ENCODE results near the gene ADGRG6.

ADGRG6 gene

DNA sequence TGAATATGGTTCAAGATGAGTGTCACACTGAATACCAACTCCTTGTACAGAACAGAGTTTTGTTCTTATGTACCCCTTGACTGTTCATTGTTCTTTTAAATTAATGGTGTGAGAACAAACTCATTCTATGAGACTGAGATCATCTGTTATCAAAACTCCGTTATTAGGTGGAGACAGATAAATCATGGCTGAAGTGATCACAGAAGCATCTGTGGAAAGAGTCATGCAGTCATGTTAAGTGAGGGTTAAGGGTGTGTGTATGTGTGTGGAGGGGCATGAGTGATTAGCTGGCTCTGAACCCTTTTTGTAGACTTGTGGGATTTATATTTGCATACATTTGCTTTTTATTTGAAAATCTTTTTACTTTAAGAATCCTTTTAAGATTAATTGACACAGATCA, 24.7 kb downstream of the ADGRG6 start:
- Histone ChIP-seq H2AFZ (ENCODE audit: low read length) (no peak overlapping the region), H3K4me2 (ENCODE audit: low read depth, low read length) (no peak overlapping the region), H3K27me3 (replicated peaks; ENCODE audit: insufficient read depth, low read length) (no peaks in the 10 kb centered on the region), H4K20me1 (ENCODE audit: insufficient read depth, low read length) (no peaks in the 10 kb centered on the region), H3K9me3 (replicated peaks; ENCODE audit: insufficient read depth, low read length) (no peaks in the 10 kb centered on the region), H3K9ac (ENCODE audit: low read length) (no peak overlapping the region), H3K4me1 (ENCODE audit: low read length) (no peaks in the 10 kb centered on the region), H3F3A (ENCODE audit: insufficient read depth, low read length) (no peaks in the 10 kb centered on the region), H3K4me3 (ENCODE audit: low read length) (no peak overlapping the region), H3K36me3 (replicated peaks; ENCODE audit: insufficient read depth, low read length) (no peaks in the 10 kb centered on the region), H3K27ac (ENCODE audit: low read length) (no peak overlapping the region), H3K9me2 (replicated peaks; ENCODE audit: insufficient read depth, low read length) (no peaks in the 10 kb centered on the region), H3K79me2 (ENCODE audit: low read length) (no peaks in the 10 kb centered on the region)
- TF ChIP-seq, protein P1, sequence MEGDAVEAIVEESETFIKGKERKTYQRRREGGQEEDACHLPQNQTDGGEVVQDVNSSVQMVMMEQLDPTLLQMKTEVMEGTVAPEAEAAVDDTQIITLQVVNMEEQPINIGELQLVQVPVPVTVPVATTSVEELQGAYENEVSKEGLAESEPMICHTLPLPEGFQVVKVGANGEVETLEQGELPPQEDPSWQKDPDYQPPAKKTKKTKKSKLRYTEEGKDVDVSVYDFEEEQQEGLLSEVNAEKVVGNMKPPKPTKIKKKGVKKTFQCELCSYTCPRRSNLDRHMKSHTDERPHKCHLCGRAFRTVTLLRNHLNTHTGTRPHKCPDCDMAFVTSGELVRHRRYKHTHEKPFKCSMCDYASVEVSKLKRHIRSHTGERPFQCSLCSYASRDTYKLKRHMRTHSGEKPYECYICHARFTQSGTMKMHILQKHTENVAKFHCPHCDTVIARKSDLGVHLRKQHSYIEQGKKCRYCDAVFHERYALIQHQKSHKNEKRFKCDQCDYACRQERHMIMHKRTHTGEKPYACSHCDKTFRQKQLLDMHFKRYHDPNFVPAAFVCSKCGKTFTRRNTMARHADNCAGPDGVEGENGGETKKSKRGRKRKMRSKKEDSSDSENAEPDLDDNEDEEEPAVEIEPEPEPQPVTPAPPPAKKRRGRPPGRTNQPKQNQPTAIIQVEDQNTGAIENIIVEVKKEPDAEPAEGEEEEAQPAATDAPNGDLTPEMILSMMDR (IDR thresholded peaks at IDR 0.05; ENCODE audit: low read length) = no peak
- no peak for TF ChIP-seq EZH2 (optimal IDR thresholded peaks at IDR 0.05; ENCODE audit: low read depth, low read length)
- no peak for TF ChIP-seq EZH2phosphoT487 (IDR thresholded peaks at IDR 0.05; ENCODE audit: low read length)
- no peak for DNase-seq

DNA sequence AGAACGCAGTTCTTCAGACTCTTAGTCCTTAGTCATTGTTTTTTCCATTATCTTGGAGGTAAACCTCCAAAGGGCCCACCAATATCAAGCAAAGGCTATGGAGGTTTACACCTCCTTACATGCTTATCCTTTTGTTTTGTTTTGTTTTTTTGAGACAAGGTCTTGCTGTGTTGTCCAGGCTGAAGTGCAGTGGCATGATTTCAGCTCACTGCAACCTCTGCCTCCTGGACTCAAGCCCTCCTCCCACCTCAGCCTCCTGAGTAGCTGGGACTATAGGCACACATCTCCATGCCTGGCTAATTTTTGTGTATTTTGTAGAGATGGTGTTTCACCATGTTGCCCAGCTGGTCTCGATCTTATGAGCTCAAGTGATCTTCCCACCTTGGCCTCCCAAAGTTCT, 26.3 kb downstream of the ADGRG6 start:
- no peaks in the 10 kb centered on the region for H3K36me3 ChIP-seq (replicated peaks; ENCODE audit: insufficient read depth, low read length)
- DNase-seq = no peak
- H3K27me3 ChIP-seq (replicated peaks; ENCODE audit: insufficient read depth, low read length) = no peaks in the 10 kb centered on the region
- TF ChIP-seq EZH2 (optimal IDR thresholded peaks at IDR 0.05; ENCODE audit: low read depth, low read length) (no peak), EZH2phosphoT487 (IDR thresholded peaks at IDR 0.05; ENCODE audit: low read length) (no peak)
- TF ChIP-seq, protein P1 (IDR thresholded peaks at IDR 0.05; ENCODE audit: low read length) = no peak
- H3K9ac ChIP-seq (ENCODE audit: low read length) = no peak overlapping the region
- H3K4me3 ChIP-seq (ENCODE audit: low read length) = no peak overlapping the region
- H3K4me1 ChIP-seq (ENCODE audit: low read length) = no peaks in the 10 kb centered on the region
- H3K9me2 ChIP-seq (replicated peaks; ENCODE audit: insufficient read depth, low read length) = no peaks in the 10 kb centered on the region
- H3F3A ChIP-seq (ENCODE audit: insufficient read depth, low read length) = no peaks in the 10 kb centered on the region
- no peaks in the 10 kb centered on the region for H4K20me1 ChIP-seq (ENCODE audit: insufficient read depth, low read length)
- no peak overlapping the region for H2AFZ ChIP-seq (ENCODE audit: low read length)
- H3K27ac ChIP-seq (ENCODE audit: low read length) = no peak overlapping the region
- H3K4me2 ChIP-seq (ENCODE audit: low read depth, low read length) = no peak overlapping the region
- H3K9me3 ChIP-seq (replicated peaks; ENCODE audit: insufficient read depth, low read length) = no peaks in the 10 kb centered on the region
- no peaks in the 10 kb centered on the region for H3K79me2 ChIP-seq (ENCODE audit: low read length)

DNA sequence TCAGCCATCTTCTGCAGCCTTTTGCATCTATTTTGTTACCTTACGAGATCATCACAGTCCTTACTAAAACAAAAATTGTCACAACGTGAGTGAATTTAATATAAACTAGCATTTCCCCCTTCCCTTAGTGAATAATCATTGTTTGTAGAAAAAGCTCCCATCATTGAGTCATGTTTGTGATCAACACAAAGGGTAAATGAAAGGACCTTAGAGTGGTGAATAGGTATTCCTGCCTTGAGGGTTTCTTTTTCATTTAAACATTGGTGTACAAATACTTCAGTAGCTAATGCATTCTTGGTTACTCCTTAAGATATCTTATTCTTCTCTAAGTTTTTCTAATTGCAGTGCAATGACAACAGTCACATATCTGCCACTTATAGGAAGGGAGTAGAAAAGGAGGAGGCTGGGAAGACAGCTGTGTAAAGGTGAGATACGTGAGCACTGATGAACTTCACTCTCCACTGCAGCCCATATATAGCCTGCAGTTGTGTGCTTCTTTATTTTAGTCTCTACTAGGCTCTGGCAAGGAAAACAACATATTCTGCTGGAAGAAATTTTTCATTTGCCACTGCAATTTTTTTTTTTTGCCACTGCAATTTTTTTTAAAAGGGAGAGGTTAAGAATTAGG, 27.8 kb downstream of the ADGRG6 start:
- Histone ChIP-seq H2AFZ (ENCODE audit: low read length) (no peak overlapping the region), H3K4me1 (ENCODE audit: low read length) (no peaks in the 10 kb centered on the region), H3K79me2 (ENCODE audit: low read length) (no peaks in the 10 kb centered on the region), H3K36me3 (replicated peaks; ENCODE audit: insufficient read depth, low read length) (no peaks in the 10 kb centered on the region), H3K9me3 (replicated peaks; ENCODE audit: insufficient read depth, low read length) (no peaks in the 10 kb centered on the region), H3K27me3 (replicated peaks; ENCODE audit: insufficient read depth, low read length) (no peaks in the 10 kb centered on the region), H3K9ac (ENCODE audit: low read length) (no peak overlapping the region), H3F3A (ENCODE audit: insufficient read depth, low read length) (no peaks in the 10 kb centered on the region), H3K27ac (ENCODE audit: low read length) (no peak overlapping the region), H3K4me2 (ENCODE audit: low read depth, low read length) (no peak overlapping the region), H4K20me1 (ENCODE audit: insufficient read depth, low read length) (no peaks in the 10 kb centered on the region), H3K9me2 (replicated peaks; ENCODE audit: insufficient read depth, low read length) (no peaks in the 10 kb centered on the region), H3K4me3 (ENCODE audit: low read length) (no peak overlapping the region)
- TF ChIP-seq EZH2 (optimal IDR thresholded peaks at IDR 0.05; ENCODE audit: low read depth, low read length) (no peak), EZH2phosphoT487 (IDR thresholded peaks at IDR 0.05; ENCODE audit: low read length) (no peak)
- TF ChIP-seq, protein P1 (IDR thresholded peaks at IDR 0.05; ENCODE audit: low read length) = no peak
- DNase-seq = no peak

Measured in MM.1S (cell line).